HG03196 (cell line): Measurements from ENCODE around the gene POC1A.
"Not testable (repeated sequence)": the region's sequence is repeated elsewhere in the genome, so short reads cannot be mapped to it uniquely, and the experiment has no call there.

Experiments used
- ATAC-seq: cut with Tn5 transposase; IDR thresholded peaks from one replicate; pipeline ENCODE4 v1.9.1; 2021; ENCODE audit not compliant: unreplicated experiment

POC1A gene

GRCh38 chr3:52153389-52154096, 680 bp downstream of the POC1A start:
- ATAC-seq: peak; percentile 12

- not testable (repeated sequence) for ATAC-seq
Observed at GRCh38 chr3:52151991-52152390, 2.2 kb downstream of the POC1A start.

- ATAC-seq: no peak
Observed at GRCh38 chr3:52150860-52151259, 3.4 kb downstream of the POC1A start.

- ATAC-seq: no peak
Observed at GRCh38 chr3:52150357-52150756, 3.9 kb downstream of the POC1A start.

- ATAC-seq: no peak
Observed at GRCh38 chr3:52149726-52150125, 4.5 kb downstream of the POC1A start.

- ATAC-seq: no peak
Observed at GRCh38 chr3:52149021-52149420, 5.2 kb downstream of the POC1A start.

- ATAC-seq: no peak
Observed at GRCh38 chr3:52147804-52148203, 6.4 kb downstream of the POC1A start.

GRCh38 chr3:52146811-52147210, 7.4 kb downstream of the POC1A start:
- no peak for ATAC-seq

- ATAC-seq: no peak
Observed at GRCh38 chr3:52146189-52146588, 8.0 kb downstream of the POC1A start.

GRCh38 chr3:52145736-52146110, 8.5 kb downstream of the POC1A start:
- no peak for ATAC-seq

GRCh38 chr3:52144796-52145735, 9.2 kb downstream of the POC1A start:
- ATAC-seq: no peak

- ATAC-seq: no peak
Observed at GRCh38 chr3:52144034-52144795, 10.0 kb downstream of the POC1A start.

GRCh38 chr3:52143616-52144015, 10.6 kb downstream of the POC1A start:
- ATAC-seq: no peak

GRCh38 chr3:52143156-52143555, 11.1 kb downstream of the POC1A start:
- no peak for ATAC-seq

GRCh38 chr3:52141751-52142150, 12.5 kb downstream of the POC1A start:
- ATAC-seq: no peak

GRCh38 chr3:52140769-52141168, 13.5 kb downstream of the POC1A start:
- ATAC-seq: no peak

GRCh38 chr3:52140000-52140399, 14.2 kb downstream of the POC1A start:
- no peak for ATAC-seq

- ATAC-seq: no peak
Observed at GRCh38 chr3:52137311-52137710, 16.9 kb downstream of the POC1A start.

- ATAC-seq: no peak
Observed at GRCh38 chr3:52136513-52136912, 17.7 kb downstream of the POC1A start.

GRCh38 chr3:52135332-52135731, 18.9 kb downstream of the POC1A start:
- ATAC-seq: no peak

- ATAC-seq: no peak
Observed at GRCh38 chr3:52134761-52135160, 19.5 kb downstream of the POC1A start.
